IMR-90 (cell line): Measurements from ENCODE around the gene CBX3. TPM values are rescaled to one million over a fixed set of nuclear protein-coding genes. Genes with fewer than 3 reads are reported as not detected.

Source experiments
- ATAC-seq: fragments of 200-7000 bp; cut with Tn5 transposase; 2 replicates; pipeline ENCODE4 v1.9.1; 2020; ENCODE audit warnings: low read depth, mild to moderate bottlenecking, moderate library complexity
- BruUV-seq: library from RNA; stranded (reverse); fragments of 400-500 nt; replicated peaks from 2 replicates; lab custom pipeline; 2021; lab: Mats Ljungman, UMichigan
- CTCF ChIA-PET: fragments of 300-600 bp; formaldehyde crosslinking; extraction: SDS; loops from one replicate; lab custom pipeline; 2021; ENCODE audit warnings: antibody characterized with exemption; lab: Yijun Ruan, JAX
- POLR2A ChIA-PET: fragments of 300-600 bp; sonication (Branson Sonifier 250); formaldehyde crosslinking; loops from one replicate; lab custom pipeline; 2022; ENCODE audit warnings: antibody characterized with exemption; ENCODE audit not compliant: unreplicated experiment; lab: Charles Lee
- DNase-seq: peaks from one replicate; pipeline ENCODE4 v3.0.0; 2013
- H2AFZ ChIP-seq: replicated peaks from 2 replicates; pipeline ENCODE3; 2013; ENCODE audit warnings: low read length, mild to moderate bottlenecking; ENCODE audit not compliant: poor library complexity
- H2AK5ac ChIP-seq: 2 replicates; pipeline ENCODE4 v1.6.1; 2013; ENCODE audit warnings: low read depth, low read length, inconsistent platforms
- H2AK9ac ChIP-seq: replicated peaks from 2 replicates; pipeline ENCODE3; 2013; ENCODE audit warnings: mild to moderate bottlenecking, low read depth, low read length, moderate library complexity; ENCODE audit not compliant: poor library complexity
- H2BK120ac ChIP-seq: 2 replicates; pipeline ENCODE4 v1.6.1; 2013; ENCODE audit warnings: low read depth, low read length, inconsistent platforms
- H2BK15ac ChIP-seq: 3 replicates; pipeline ENCODE4 v1.6.1; 2013; ENCODE audit warnings: low read depth, low read length, inconsistent platforms
- H2BK20ac ChIP-seq: 2 replicates; pipeline ENCODE4 v1.6.1; 2013; ENCODE audit warnings: low read depth, mild to moderate bottlenecking, inconsistent platforms, low read length, moderate library complexity
- H2BK5ac ChIP-seq: 2 replicates; pipeline ENCODE4 v1.6.1; 2013; ENCODE audit warnings: mild to moderate bottlenecking, low read depth, low read length, inconsistent platforms; ENCODE audit not compliant: poor library complexity, severe bottlenecking
- H3K14ac ChIP-seq: replicated peaks from 2 replicates; pipeline ENCODE4 v1.6.1; 2013; ENCODE audit warnings: low read depth, low read length, inconsistent platforms
- H3K18ac ChIP-seq: 2 replicates; pipeline ENCODE4 v1.6.1; 2013; ENCODE audit warnings: low read depth, low read length, control low read depth
- H3K23ac ChIP-seq: 2 replicates; pipeline ENCODE4 v1.6.1; 2013; ENCODE audit warnings: low read depth, low read length, inconsistent platforms
- H3K27ac ChIP-seq: 2 replicates; pipeline ENCODE4 v1.5.1; 2013; ENCODE audit warnings: mild to moderate bottlenecking, control low read depth, low read length; ENCODE audit not compliant: insufficient read depth
- H3K27me3 ChIP-seq: 2 replicates; pipeline ENCODE4 v1.6.1; 2013; ENCODE audit warnings: low read length; ENCODE audit not compliant: control insufficient read depth, insufficient read depth
- H3K36me3 ChIP-seq: 2 replicates; pipeline ENCODE4 v1.6.1; 2013; ENCODE audit warnings: low read length, mixed read lengths; ENCODE audit not compliant: control insufficient read depth, insufficient read depth
- H3K4ac ChIP-seq: 2 replicates; pipeline ENCODE4 v1.6.1; 2013; ENCODE audit warnings: low read depth, low read length, inconsistent platforms
- H3K4me1 ChIP-seq: 2 replicates; pipeline ENCODE4 v1.6.1; 2013; ENCODE audit warnings: low read length, mixed read lengths; ENCODE audit not compliant: control insufficient read depth, insufficient read depth
- H3K4me2 ChIP-seq: 2 replicates; pipeline ENCODE4 v1.6.1; 2013; ENCODE audit warnings: low read depth, mild to moderate bottlenecking, control low read depth, low read length, moderate library complexity
- H3K4me3 ChIP-seq: 2 replicates; pipeline ENCODE4 v1.5.1; 2013; ENCODE audit warnings: low read depth, mild to moderate bottlenecking, control low read depth, low read length, moderate library complexity; ENCODE audit not compliant: insufficient read depth
- H3K56ac ChIP-seq: 2 replicates; pipeline ENCODE4 v1.6.1; 2013; ENCODE audit warnings: low read length, inconsistent platforms; ENCODE audit not compliant: insufficient read depth; ENCODE audit errors: extremely low read depth
- H3K79me1 ChIP-seq, 2 experiments: 2 replicates each; pipeline ENCODE4 v1.6.1; 2013; ENCODE audit warnings: low read length in 2 of 2, inconsistent platforms in 1 of 2, low read depth in 1 of 2
- H3K9ac ChIP-seq: 2 replicates; pipeline ENCODE4 v1.6.1; 2013; ENCODE audit warnings: low read depth, low read length, control low read depth
- H3K9me1 ChIP-seq: 2 replicates; pipeline ENCODE4 v1.6.1; 2013; ENCODE audit warnings: low read length, inconsistent platforms; ENCODE audit not compliant: insufficient read depth
- H3K9me3 ChIP-seq: 2 replicates; pipeline ENCODE4 v1.6.1; 2013; ENCODE audit warnings: low read length; ENCODE audit not compliant: control insufficient read depth, insufficient read depth
- H4K20me1 ChIP-seq: 2 replicates; pipeline ENCODE4 v1.6.1; 2013; ENCODE audit warnings: low read length, inconsistent platforms; ENCODE audit not compliant: insufficient read depth
- H4K5ac ChIP-seq: 2 replicates; pipeline ENCODE4 v1.6.1; 2013; ENCODE audit warnings: mild to moderate bottlenecking, low read depth, low read length, control low read depth
- H4K8ac ChIP-seq, 2 experiments: 2 replicates each; pipeline ENCODE4 v1.6.1; 2013; ENCODE audit warnings: low read depth in 2 of 2, low read length in 2 of 2, control low read depth in 1 of 2, inconsistent platforms in 1 of 2
- H4K91ac ChIP-seq: 2 replicates; pipeline ENCODE4 v1.6.1; 2013; ENCODE audit warnings: low read depth, low read length, inconsistent platforms; ENCODE audit not compliant: insufficient read depth
- BHLHE40 ChIP-seq: fragments of 150-350 bp; IDR thresholded peaks from 2 replicates; pipeline ENCODE4 v1.6.1; 2016; ENCODE audit warnings: mild to moderate bottlenecking, low read depth, low read length
- FOS ChIP-seq: fragments of 150-350 bp; IDR thresholded peaks from 2 replicates; pipeline ENCODE4 v1.6.1; 2016; ENCODE audit warnings: low read depth, low read length
- MAZ ChIP-seq: IDR thresholded peaks from 2 replicates; pipeline ENCODE4 v1.6.1; 2012; ENCODE audit warnings: low read depth, mild to moderate bottlenecking, low read length, improper control_type of control experiment, moderate library complexity, borderline replicate concordance
- POLR2A ChIP-seq: IDR thresholded peaks from 2 replicates; pipeline ENCODE4 v1.6.1; 2012; ENCODE audit warnings: mild to moderate bottlenecking, low read depth, low read length
- RAD21 ChIP-seq: IDR thresholded peaks from 2 replicates; pipeline ENCODE4 v1.6.1; 2012; ENCODE audit warnings: low read length, improper control_type of control experiment
- WGBS, 2 experiments: methylation state at CpG; one replicate each; pipeline versions ENCODE4 v1.1.5 to v1.1.7; 2013; ENCODE audit warnings: missing lambda C conversion rate in 2 of 2; ENCODE audit not compliant: insufficient read length in 1 of 2; ENCODE audit errors: extremely low coverage in 2 of 2; 5-methylcytosine and 5-hydroxymethylcytosine counted together
- dilution Hi-C: fragments of 300-500 bp; cut with HindIII; formaldehyde crosslinking; loops from one replicate; pipeline ENCODE4 v1.14.3; 2018; ENCODE audit warnings: low sequenced_read_pairs; ENCODE audit not compliant: unreplicated experiment
- in situ Hi-C: fragments of 300-500 bp; cut with MboI; formaldehyde crosslinking; loops from 3 replicates; pipeline ENCODE4 v1.14.3; 2019; ENCODE audit warnings: low sequenced_read_pairs, inconsistent platforms, mixed read lengths
- intact Hi-C: fragments of 100-400 bp; cut with micrococcal nuclease; formaldehyde crosslinking; loops from 2 replicates; pipeline ENCODE4 v1.10.0; 2022
- polyA plus RNA-seq, 3 experiments: library from polyadenylated mRNA; depleted of rRNA; stranded (reverse); fragments of >200 nt; gene quantifications; 2 replicates each; pipeline ENCODE4 v1.2.3, GENCODE V29; 2012; ENCODE audit warnings: low replicate concordance in 1 of 3
- total RNA-seq: library from RNA; depleted of rRNA; stranded (reverse); fragments of >200 nt; gene quantifications from 2 replicates; pipeline ENCODE4 v1.2.3, GENCODE V29; 2012

CBX3 gene
- total and polyA plus RNA-seq, 2 of the 4 experiments (the other 2 are of a cell fraction) = 38.2 to 76.5 TPM

DNA sequence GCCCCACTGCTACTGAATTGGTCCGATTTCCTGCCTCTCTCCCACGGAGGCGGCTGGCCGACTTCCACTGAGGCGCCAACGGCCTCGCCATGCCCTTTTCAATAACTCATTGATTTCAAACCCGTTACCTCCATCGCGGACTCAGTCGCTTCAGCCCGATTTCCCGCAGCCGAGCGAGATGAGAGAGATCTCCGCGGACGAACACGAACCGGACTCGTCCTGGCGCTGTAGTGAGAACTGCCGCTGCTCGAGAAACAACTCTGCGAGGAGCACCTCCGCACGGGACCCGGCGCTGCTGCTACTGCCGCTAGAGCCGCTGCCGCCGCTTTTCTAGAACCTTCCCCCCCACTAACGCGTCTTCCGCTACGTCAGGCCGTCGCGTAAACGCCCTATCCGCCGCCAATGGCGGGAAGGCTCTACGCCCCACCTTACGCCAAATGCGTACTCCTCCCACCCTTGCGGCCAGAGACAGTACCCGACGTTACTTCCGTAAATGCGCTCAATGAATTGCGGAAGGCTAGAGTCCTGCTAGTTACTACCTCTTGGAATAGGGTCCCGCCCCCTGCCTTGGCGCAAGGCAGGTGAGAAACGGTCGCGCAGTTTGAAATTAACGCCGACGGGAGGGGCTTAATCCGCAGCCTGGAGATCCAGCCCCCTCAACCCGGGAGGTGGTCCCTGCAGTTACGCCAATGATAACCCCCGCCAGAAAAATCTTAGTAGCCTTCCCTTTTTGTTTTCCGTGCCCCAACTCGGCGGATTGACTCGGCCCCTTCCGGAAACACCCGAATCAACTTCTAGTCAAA lies 900 bp upstream of the CBX3 start, which contains the start of gene HNRNPA2B1:
Gene HNRNPA2B1 (minus strand): TSS at position 303 of the 803 bp plus-strand sequence. CDS start 169 bp downstream, at position 134.
- POLR2A ChIA-PET = no interaction called here
- 1% methylated on average over 14 of the region's 71 CpGs; no CpG with 5 or more reads in 1 of the 2 experiments for WGBS, 2 experiments
- no peaks in the 10 kb centered on the region for H3K27me3 ChIP-seq
- H2AFZ ChIP-seq = peak within 1 kb of the TSS; percentile 93
- H2AK5ac ChIP-seq = peak within 1 kb of the TSS; percentile 99
- intact Hi-C loops (loop anchor here (2.0 to 10.0 kb wide), 6 partner anchors 157 to 1967 kb away; no protein-coding TSS in a partner anchor), in situ Hi-C loops (loop anchor here (10.0 to 25.0 kb wide), 3 partner anchors 346 to 662 kb away; partner anchors contain the start of gene SKAP2), dilution Hi-C loops (no loop called here)
- H3K4me3 ChIP-seq = peak within 1 kb of the TSS; percentile 81
- peak within 1 kb of the TSS; percentile 83 for H3K18ac ChIP-seq
- peak within 1 kb of the TSS; percentile 99 for H2AK9ac ChIP-seq
- H2BK15ac ChIP-seq = peak within 1 kb of the TSS; percentile 93; the same call in 2 of the 3 replicates
- H4K91ac ChIP-seq = peak within 1 kb of the TSS; percentile 95
- DNase-seq (peak; percentile 97), ATAC-seq (peak; percentile 81)
- no TSS peak for BruUV-seq
- H3K27ac ChIP-seq = peak within 1 kb of the TSS; percentile 100
- peak within 1 kb of the TSS; percentile 98 for H3K56ac ChIP-seq
- H2BK5ac ChIP-seq = peak within 1 kb of the TSS; percentile 96
- peak within 1 kb of the TSS; percentile 99 for H3K14ac ChIP-seq
- no peaks in the 10 kb centered on the region for H3K9me3 ChIP-seq
- no peak within 1 kb of the TSS; the same call in 1 of the 2 replicates for H2BK20ac ChIP-seq
- H3K9me1 ChIP-seq = no peaks in the 10 kb centered on the region; the same call in 1 of the 2 replicates
- peak within 1 kb of the TSS; percentile 85 for H3K4me2 ChIP-seq
- 0 out of 2 replicates have a peak, but pooled peaks cover 2% of the 10 kb centered on the region for H3K4me1 ChIP-seq
- no peak for TF ChIP-seq FOS
- peak; percentile 88 for TF ChIP-seq BHLHE40
- peak; percentile 21; the same call in 1 of the 2 replicates for TF ChIP-seq MAZ
- peak; percentile 100 for TF ChIP-seq POLR2A
- TF ChIP-seq RAD21 = no peak
- peak within 1 kb of the TSS; percentile 82 for H4K5ac ChIP-seq
- peak within 1 kb of the TSS; percentile 75 for H2BK120ac ChIP-seq
- peaks cover 15% of the 10 kb centered on the region for H3K36me3 ChIP-seq
- H4K8ac ChIP-seq = peak within 1 kb of the TSS; percentile 71 to 95
- H3K4ac ChIP-seq = peak within 1 kb of the TSS; percentile 98
- H3K23ac ChIP-seq = peak within 1 kb of the TSS; percentile 99
- H3K9ac ChIP-seq = peak within 1 kb of the TSS; percentile 99
- CTCF ChIA-PET = no interaction called here
- H3K79me1 ChIP-seq = 0 out of 4 replicates have a peak, but pooled peaks cover 0 to 3% of the 10 kb centered on the region in 2 experiments
- peaks cover 82% of the 10 kb centered on the region for H4K20me1 ChIP-seq
